Erythroblast (primary cell): ENCODE measurements around the gene IGFALS.
"Not testable (repeated sequence)": the region's sequence is repeated elsewhere in the genome, so short reads cannot be mapped to it uniquely, and the experiment has no call there.

Source experiments
- DNase-seq, 2 experiments: peaks; one replicate each; lab custom pipeline; 2025; lab: John Stamatoyannopoulos, UW
- GATA1 ChIP-seq: IDR thresholded peaks from 2 replicates; pipeline ENCODE4 v1.6.1; 2011; ENCODE audit warnings: low read depth, mild to moderate bottlenecking, control low read depth, low read length, moderate library complexity
- POLR2A ChIP-seq: IDR thresholded peaks from 2 replicates; pipeline ENCODE4 v1.6.1; 2011; ENCODE audit warnings: mild to moderate bottlenecking, low read length

IGFALS gene

GRCh38 chr16:1810106-1810505, 16.6 kb upstream of the IGFALS start:
- TF ChIP-seq GATA1 (no peak), POLR2A (no peak)
- no peak for DNase-seq

- TF ChIP-seq POLR2A, result no peak
- TF ChIP-seq GATA1, result no peak
- no peak for DNase-seq
Observed at GRCh38 chr16:1809281-1809801, 15.8 kb upstream of the IGFALS start.

- DNase-seq, result no peak
- TF ChIP-seq GATA1 (no peak), POLR2A (no peak)
Observed at GRCh38 chr16:1808691-1809090, 15.2 kb upstream of the IGFALS start.

DNA sequence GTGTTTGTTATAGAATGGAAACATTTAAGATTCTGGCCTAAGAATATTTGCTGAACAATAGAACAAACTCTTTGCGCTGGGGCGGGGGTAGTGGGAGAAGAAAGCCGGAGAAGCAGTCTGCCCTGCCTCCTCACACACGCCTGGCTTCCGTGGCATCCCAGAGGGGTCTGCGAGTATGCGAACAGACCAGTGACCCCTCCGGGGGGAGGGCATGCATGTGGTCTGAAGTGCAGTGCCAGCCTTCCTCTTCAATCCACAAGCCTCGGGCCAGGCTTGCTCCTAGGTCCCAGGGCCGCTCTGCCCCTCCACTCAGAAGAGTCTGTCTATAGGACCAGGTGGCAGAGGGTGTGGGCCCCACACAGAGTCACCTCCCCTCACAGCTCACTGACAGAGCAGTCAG, 14.1 kb upstream of the IGFALS start:
- DNase-seq, result no peak
- TF ChIP-seq POLR2A (no peak), GATA1 (no peak)

DNA sequence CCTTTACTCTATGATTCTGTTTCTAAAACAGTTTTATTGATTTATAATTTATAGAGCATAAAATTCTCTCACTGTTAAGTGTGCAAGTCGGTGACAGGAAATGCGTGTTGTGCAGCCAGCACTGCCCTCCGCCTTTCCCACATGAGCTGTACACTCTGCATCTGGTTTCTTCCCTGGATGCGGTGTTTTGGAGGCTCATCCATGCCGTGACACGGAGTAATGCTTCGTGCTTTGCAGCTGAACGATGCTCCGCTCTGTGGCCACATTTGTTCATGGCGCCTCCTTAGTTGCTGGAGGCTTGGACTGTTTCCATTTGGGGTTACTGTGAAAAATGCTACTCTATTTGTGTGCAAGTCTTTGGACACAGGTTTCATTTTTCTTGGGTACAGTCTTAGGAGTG, 7.2 kb upstream of the IGFALS start:
- no peak for TF ChIP-seq GATA1
- TF ChIP-seq POLR2A, result no peak
- DNase-seq, result no peak

DNA sequence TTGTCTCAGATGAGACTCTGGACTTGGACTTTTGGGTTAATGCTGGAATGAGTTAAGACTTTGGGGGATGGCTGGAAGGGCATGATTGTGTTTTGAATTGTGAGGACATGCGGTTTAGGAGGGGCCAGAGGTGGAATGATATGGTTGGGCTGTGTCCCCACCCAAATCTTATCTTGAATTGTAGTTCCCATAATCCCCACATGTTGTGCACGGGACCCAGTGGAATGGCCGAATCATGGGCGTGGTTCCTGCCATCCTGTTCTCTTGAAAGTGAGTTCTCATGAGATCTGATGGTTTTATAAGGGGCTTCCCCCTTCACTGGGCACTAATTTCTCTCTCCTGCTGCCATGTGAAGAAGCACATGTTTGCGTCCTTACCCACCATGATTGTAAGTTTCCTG, 5.8 kb upstream of the IGFALS start:
- DNase-seq, result not testable (repeated sequence)

DNA sequence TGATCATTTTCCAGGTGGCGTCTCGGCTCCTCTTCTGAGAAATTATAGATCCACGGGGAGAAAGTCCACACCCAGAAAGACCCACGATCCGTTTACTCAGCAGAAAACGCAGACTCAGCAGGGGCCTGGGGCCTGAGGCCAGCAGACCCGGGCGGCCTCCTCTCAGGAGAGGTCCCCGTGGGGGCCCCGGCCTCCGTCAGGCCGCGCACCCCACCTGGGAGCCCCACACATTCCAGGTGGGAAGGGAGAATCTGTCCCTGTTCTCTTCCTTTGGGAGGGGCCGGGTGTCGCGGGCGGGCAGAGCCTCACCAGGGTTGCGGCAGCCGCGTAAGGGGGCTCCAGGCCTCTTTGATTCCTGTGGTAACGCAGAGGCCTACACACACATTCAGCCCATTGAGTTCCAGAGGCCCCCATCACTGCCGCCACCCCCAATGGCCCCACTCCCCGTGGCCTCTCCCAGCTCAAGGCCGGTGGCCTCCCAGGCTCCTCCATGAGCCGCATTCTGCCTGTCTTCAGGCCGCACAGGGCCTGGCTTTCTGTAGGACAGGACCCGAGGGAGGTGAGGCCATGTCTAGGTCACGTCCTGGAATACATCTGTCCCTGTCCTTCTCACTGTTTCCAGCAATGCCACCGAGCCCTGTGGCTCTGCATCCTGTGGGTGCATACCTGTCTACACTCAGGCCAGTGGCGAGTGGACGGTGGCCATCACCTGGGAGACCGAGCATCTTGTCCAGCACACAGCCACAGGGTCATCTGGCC, 1.6 kb upstream of the IGFALS start:
- TF ChIP-seq GATA1 (no peak), POLR2A (no peak)
- no peak for DNase-seq

DNA sequence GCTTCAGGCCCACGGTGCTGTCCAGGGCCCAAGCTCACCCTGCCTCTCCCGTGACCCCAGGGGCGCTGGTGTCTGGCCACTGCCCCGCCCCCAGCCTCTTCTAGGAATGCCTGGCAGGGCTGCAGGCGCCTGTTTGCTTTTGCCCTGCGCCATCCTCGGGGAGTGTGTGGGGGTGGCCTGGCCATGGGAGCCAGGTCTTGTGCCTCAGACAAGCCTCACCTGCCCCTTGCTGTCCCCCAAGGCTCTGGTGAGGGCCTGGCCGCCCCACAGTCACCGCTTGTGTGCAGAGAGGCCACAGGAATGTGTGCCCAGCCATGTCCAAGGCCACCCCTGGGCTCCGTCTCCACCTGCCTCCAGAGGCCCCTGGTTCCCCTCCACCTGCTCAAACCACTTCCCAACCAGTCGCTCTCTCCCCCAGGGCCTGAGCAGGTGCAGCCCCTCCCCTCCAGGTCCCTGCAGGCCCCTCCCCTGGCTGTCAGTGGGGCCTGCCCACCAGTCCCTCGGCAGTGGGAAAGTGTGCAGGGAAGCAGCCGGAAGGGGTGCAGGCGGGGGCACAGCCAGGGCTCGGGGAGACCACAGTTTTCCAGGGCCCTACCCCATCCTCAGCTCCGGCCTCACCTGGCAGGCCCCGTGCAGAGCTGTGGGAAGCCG, 841 bp upstream of the IGFALS start:
- DNase-seq, result no peak
- TF ChIP-seq GATA1, result no peak

- TF ChIP-seq GATA1 (no peak), POLR2A (no peak)
- DNase-seq, result no peak
Observed at GRCh38 chr16:1792836-1793577, 498 bp downstream of the IGFALS start.

- no peak for DNase-seq
- TF ChIP-seq POLR2A (no peak), GATA1 (no peak)
Observed at GRCh38 chr16:1791943-1792812, 1.3 kb downstream of the IGFALS start.

GRCh38 chr16:1791256-1791942, 2.1 kb downstream of the IGFALS start:
- DNase-seq, result no peak

GRCh38 chr16:1790611-1791255, 2.8 kb downstream of the IGFALS start:
- TF ChIP-seq GATA1 (no peak), POLR2A (no peak)

More at GRCh38 chr16:1791256-1791942, 2.1 kb downstream of the IGFALS start:
- TF ChIP-seq GATA1 (no peak), POLR2A (no peak)

GRCh38 chr16:1790261-1790610, 3.3 kb downstream of the IGFALS start:
- DNase-seq, result no peak
- TF ChIP-seq POLR2A (no peak), GATA1 (no peak)

More at GRCh38 chr16:1790611-1791255, 2.8 kb downstream of the IGFALS start:
- DNase-seq, result no peak
